CD4-positive, alpha-beta T cell treated with Interleukin-21 for 1 hour (primary cell): Measurements from ENCODE around the gene CAND2.
"Not testable (repeated sequence)": the region's sequence is repeated elsewhere in the genome, so short reads cannot be mapped to it uniquely, and the experiment has no call there.

ENCODE experiments used
- DNase-seq: peaks from one replicate; pipeline ENCODE4 v3.0.0-alpha.2; 2020

Gene CAND2

DNA sequence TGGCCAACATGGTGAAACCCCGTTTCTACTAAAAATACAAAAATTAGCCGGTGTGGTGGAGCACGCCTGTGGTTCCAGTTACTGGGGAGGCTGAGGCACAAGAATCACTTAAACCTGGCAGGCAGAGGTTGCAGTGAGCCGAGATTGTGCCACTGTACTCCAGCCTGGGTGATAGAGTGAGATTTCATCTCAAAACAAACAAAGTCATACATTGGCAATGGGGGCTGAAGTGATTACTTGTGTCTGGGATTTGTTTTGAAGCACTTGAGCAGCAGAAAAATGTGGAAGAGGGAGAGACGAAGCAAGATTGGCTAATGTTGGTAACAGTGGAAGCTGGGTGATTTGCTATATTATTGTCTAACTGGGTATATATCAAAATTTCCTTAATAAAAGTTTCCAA, 24.0 kb upstream of the CAND2 start:
- DNase-seq = no peak

DNA sequence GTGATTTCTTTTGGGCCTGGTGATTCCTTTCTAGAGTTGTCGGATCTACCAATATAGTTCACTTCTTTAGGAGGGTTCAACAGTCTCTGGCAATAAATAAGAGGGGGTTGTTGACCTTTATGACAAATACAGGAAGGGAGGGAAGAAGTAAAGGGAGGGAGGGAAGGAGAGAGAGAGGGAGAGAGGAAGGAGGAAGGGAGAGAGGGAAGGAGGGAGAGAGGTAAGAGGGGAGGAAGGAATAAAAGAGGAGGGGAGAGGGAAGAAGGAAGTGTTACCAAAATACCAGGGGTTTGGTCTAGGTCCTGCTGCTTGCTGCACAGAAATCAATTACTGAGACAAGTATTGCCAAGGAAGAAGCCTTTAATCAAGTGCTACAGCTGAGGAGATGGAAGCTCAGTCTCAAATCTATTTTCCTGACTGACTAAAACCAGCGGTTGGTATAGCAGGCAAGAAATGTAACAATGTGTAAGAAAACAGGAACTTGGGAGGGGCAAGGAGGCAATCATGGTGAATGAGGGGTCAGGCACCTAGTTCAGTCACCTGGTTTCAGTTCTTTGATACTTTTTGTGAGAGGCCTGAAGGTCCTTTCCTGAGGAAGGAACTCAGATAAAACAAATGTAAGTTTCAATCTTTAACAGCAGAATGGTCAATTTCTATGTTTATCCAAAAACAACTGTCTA, 23.3 kb upstream of the CAND2 start:
- DNase-seq = no peak

GRCh38 chr3:12773710-12774086, 22.8 kb upstream of the CAND2 start:
- DNase-seq = no peak

DNA sequence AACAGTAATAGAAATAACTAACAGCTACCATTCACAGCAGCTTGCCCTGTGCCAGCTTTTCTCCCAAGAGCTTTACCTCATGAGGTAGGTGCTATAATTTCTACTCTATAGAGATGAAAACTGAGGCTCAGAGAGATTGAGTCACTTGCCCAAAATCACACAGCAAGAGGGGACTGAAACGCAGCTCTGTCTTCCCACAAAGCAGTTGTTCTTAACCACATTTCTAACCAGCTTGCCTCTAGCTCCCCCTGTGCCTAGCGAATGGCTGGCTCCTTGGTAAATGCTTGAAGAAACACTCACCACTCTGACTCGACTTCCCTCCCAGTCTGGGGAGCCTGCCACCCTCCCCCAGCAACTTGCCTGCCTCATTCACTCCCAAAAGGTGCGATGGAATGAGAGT, 21.9 kb upstream of the CAND2 start:
- DNase-seq = no peak

- no peak for DNase-seq
These were observed 21.3 kb upstream of the CAND2 start for GRCh38 chr3:12775226-12775625.

DNA sequence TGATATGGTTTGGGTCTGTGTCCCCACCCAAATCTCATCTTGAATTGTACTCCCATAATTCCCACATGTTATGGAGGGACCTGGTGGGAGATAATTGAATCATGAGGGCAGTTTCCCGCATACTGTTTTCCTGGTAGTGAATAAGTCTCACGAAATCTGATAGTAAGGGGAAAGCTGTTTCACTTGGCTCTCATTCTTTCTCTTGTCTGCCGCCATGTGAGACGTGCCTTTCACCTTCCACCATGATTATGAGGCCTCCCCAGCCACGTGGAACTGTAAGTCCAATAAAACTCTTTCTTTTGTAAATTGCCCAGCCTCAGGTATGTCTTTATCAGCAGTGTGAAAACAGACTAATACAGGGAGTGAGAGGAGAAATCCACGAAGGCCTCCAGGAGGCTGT, 20.5 kb upstream of the CAND2 start:
- not testable (repeated sequence) for DNase-seq

GRCh38 chr3:12777171-12777570, 19.3 kb upstream of the CAND2 start:
- no peak for DNase-seq

DNA sequence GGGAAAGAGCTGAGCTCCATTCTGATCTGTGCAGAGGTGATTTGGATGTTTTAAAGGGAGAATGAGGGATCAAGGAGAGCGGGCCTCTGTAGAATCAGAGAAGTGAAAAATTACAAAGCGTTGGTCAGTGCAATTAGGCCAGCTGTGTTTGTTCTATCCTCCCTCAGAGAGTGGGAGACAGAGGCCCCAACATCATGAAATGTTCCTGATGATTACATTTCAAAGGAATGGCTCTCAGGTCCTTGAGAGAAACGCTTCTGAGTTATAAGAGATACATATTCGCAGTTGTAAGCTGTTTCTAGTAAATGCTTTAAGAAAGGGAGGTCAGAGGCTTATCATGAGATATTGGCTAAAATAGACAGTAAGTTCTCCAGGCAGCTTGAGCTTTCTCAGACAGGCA, 15.7 kb upstream of the CAND2 start:
- DNase-seq = no peak

- peak; percentile 8 for DNase-seq
These were observed 14.2 kb upstream of the CAND2 start for GRCh38 chr3:12782172-12782815.

GRCh38 chr3:12785096-12785495, 11.4 kb upstream of the CAND2 start:
- no peak for DNase-seq

- peak; percentile 57 for DNase-seq
These were observed 9.1 kb upstream of the CAND2 start for GRCh38 chr3:12787346-12787745.

DNA sequence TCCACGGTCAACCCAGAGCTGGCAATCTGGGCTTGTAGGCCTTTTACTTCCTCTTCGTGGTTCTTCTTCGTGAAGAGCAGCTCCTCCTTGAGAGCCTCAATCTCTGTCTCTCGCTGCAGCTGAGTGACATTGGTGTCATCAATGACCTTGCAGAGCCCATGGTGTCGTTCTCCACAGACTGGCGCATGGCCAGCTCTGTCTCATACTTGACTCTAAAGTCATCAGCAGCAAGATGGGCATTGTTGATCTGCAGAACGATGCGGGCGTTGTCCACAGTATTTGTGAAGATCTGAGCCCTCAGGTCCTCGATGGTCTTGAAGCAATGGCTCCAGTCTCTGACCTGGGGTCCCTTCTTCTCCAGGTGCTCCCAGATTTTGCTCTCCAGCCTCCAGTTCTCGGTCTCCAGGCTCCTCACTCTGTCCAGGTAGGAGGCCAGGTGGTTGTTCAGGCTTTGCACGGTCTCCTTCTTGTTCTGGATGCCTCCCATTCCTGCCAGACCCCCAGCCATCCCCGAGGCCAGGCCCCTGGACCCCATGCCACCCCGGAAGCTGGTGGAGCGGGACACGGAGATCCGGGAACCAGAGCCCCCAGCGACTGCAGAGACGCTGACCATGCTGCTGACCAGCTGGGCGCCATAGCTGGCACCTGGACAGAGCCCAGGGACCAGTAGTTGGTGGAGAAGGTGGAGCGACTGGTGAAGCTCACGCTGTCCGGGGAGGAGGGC, 8.4 kb upstream of the CAND2 start:
- DNase-seq = not testable (repeated sequence)

GRCh38 chr3:12791430-12791829, 5.0 kb upstream of the CAND2 start:
- DNase-seq = no peak

GRCh38 chr3:12793701-12794100, 2.8 kb upstream of the CAND2 start:
- DNase-seq = no peak

DNA sequence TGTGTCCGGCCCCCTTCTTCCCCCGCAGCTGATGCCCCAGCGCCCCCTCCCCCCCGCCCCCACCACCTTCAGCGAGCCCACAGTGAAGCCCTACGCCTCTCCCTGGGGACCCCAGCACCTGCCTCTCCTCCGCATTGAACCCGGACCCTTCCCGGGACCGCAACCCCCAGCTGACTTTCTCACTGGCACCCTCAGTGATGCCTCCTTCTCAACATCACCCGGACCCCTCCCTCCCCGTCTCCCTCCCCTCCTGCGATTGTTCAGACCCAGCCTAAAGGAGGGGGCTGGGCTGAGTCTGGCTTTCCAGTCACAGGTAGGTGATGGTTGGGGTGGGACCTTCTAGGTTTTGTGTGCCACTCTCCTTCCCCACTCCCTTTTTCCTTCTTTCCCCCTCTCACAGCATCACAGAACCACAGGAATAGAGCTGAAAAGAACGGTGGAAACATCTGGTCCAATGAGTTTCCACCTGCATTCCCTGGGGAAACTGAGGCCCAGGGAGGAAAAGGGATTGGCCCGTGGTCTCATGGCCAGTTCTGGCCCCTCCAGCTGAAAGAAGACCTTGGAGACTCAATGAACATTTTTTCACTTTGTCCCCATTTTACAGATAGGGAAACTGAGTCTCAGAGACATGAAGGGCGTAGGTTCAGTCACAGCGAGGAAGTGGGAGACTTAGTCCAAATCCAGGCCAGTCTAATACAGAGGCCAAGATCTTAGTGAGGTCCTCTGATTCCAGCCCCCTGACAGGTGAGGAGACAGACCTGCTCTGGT, 828 bp downstream of the CAND2 start:
- DNase-seq = no peak

- no peak for DNase-seq
These were observed 1.5 kb downstream of the CAND2 start for GRCh38 chr3:12797892-12798558.

DNA sequence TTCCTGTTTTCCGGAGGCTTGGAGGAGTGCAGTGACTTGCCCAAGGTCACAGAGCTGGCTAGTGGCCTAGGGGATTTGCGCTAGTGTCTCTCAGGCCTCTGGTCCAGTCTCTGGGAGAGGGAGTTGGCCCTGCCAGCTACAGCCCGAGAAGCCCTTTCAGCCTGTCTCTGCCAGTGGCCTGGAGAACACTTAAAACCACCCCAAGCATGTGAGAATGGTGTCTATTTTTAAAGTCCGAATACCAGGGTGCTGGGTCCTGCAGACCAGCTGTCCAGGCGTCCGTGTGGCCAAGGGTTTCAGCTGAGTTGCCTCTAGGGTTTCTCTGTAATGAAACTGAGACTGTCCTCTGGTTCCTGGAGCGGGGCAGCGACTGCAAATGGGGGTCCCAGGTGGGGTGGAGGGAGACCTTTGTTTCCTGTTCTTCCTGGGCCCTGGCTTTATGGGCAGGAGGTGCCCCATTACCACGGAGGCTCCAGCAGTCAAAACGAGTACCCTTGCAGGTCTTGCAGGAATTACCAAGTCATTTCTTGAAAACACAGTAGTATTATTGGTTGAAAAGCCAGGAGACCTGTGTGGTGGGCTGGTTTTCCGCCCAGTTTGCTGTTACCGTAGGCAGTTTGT, 2.2 kb downstream of the CAND2 start:
- no peak for DNase-seq

GRCh38 chr3:12799525-12800440, 3.3 kb downstream of the CAND2 start:
- no peak for DNase-seq

DNA sequence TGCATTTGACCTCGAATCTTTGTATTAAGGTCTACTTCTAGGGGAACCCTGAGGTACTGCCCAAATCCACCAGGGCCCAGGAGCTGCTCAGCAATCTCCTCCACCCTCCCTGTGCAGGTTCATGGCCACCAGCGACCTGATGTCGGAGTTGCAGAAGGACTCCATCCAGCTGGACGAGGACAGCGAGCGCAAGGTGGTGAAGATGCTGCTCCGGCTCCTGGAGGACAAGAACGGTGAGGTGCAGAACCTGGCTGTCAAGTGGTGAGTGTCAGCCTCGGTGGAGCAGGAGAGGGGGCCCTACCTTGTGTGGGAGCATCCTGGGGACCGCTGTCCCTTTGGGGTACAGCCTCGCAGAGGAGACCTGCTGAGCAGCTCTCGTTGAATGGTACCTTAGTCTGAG, 6.9 kb downstream of the CAND2 start:
- DNase-seq = no peak

DNA sequence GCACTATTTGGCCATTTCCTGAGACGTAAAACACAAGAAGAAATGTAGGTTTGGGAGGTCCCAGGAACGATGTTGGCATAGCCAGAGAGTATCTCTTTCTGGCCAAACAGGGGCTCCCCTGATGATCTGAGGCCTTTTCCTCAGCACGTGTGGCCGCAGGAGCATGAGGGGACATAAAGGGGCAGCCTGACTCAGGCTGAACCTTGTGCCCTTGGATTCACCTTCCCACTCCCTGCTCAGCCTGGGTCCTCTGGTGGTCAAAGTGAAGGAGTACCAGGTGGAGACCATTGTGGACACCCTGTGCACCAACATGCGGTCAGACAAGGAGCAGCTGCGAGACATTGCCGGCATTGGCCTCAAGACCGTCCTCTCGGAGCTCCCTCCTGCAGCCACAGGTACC, 10.6 kb downstream of the CAND2 start:
- DNase-seq = no peak

DNA sequence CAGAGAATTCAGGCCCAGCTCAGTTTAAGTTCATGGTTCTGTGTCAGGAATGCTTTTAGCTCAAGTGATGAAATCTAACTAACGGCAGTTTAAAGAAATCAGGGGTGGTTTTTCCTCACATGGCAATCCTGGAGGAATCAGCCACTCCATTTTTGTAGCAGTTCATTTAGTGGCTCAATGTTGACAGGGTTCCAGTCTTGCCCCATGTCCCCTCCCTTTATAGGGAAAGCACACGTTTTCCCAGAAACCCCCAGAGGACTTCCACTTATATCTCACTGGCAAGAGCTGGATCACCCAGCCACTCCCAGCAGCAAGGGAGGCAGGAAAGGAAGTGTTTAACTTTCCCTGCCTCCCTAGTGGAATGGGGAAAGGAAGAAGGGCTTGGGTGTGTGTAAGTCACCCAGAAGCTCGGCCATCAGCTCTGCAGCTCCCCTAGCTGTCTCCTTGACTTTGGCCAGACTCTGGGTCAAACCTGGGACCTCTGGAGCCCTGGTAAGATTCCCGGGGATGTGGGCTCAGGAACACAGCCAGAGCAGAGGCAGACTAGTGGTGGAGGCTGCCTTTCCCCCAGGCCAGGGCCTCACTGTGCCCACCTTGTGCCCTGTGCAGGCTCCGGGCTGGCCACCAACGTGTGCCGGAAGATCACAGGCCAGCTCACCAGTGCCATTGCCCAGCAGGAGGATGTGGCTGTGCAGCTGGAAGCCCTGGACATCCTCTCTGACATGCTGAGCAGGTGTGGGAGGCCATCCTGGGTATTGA, 11.3 kb downstream of the CAND2 start:
- no peak for DNase-seq
